A549 (cell line): ENCODE data around the gene GMCL1. TPM values are rescaled to one million over a fixed set of nuclear protein-coding genes. Genes with fewer than 3 reads are reported as not detected.
"Not testable (repeated sequence)": the region's sequence is repeated elsewhere in the genome, so short reads cannot be mapped to it uniquely, and the experiment has no call there.

Experiments
- ATAC-seq, 2 experiments: fragments of 200-7000 bp in 1 of 2; fragments of >200 bp in 1 of 2; cut with Nextera tagmentation in 1 of 2; cut with Tn5 transposase in 1 of 2; 3 replicates each; pipeline versions ENCODE4 v1.8.0 to v1.9.1; 2018 to 2020; ENCODE audit warnings: mild to moderate bottlenecking in 1 of 2, moderate library complexity in 1 of 2
- CTCF ChIA-PET: fragments of 300-600 bp; sonication (Branson Sonifier 250); formaldehyde crosslinking; extraction: SDS; loops from one replicate; lab custom pipeline; 2021; ENCODE audit warnings: antibody characterized with exemption, inconsistent platforms; lab: Yijun Ruan, JAX
- POLR2A ChIA-PET: fragments of 350-600 bp; formaldehyde crosslinking; extraction: SDS; loops from one replicate; lab custom pipeline; 2021; ENCODE audit warnings: antibody characterized with exemption, inconsistent platforms; lab: Yijun Ruan, JAX
- DNase-seq, 2 experiments: peaks; one replicate each; pipeline versions ENCODE4 v3.0.0 to v3.0.0-alpha.2; 2011 to 2016; ENCODE audit warnings: low read depth in 1 of 2, low spot score in 1 of 2
- FAIRE-seq: peaks from 2 replicates; lab custom pipeline; 2011; peaks lifted over from hg19 to GRCh38; lab: Jason Lieb, UNC
- H3K27ac ChIP-seq, 2 experiments: fragments of >200 bp; sonication (Bioruptor Twin); formaldehyde crosslinking; 3 replicates each; pipeline ENCODE4 v1.5.1; 2016 to 2017
- H3K4me1 ChIP-seq: fragments of >200 bp; sonication (Bioruptor Twin); formaldehyde crosslinking; 3 replicates; pipeline ENCODE4 v1.6.1; 2016
- H3K4me2 ChIP-seq: fragments of >200 bp; sonication (Bioruptor Twin); formaldehyde crosslinking; 3 replicates; pipeline ENCODE4 v1.6.1; 2016
- H3K4me3 ChIP-seq: fragments of >200 bp; sonication (Bioruptor Twin); formaldehyde crosslinking; 3 replicates; pipeline ENCODE4 v1.5.1; 2016
- H3K9me3 ChIP-seq: fragments of >200 bp; sonication (Bioruptor Twin); formaldehyde crosslinking; 3 replicates; pipeline ENCODE4 v1.6.1; 2016
- BCL3 ChIP-seq: fragments of >200 bp; sonication (Bioruptor Twin); formaldehyde crosslinking; IDR thresholded peaks from 3 replicates; pipeline ENCODE4 v1.6.1; 2016
- ESRRA ChIP-seq: fragments of 150-350 bp; IDR thresholded peaks from 2 replicates; pipeline ENCODE4 v1.6.1; 2014; ENCODE audit warnings: mild to moderate bottlenecking, low read length, borderline replicate concordance
- FOXS1 ChIP-seq: fragments of 250-450 bp; sonication (Bioruptor Pico); IDR thresholded peaks from 2 replicates; pipeline ENCODE4 v1.5.0; 2020; ENCODE audit warnings: mild to moderate bottlenecking, moderate library complexity
- GATA3 ChIP-seq: IDR thresholded peaks from 2 replicates; pipeline ENCODE4 v1.6.1; 2012; ENCODE audit warnings: borderline replicate concordance
- HES2 ChIP-seq: fragments of >200 bp; sonication (Bioruptor Twin); formaldehyde crosslinking; IDR thresholded peaks from 2 replicates; pipeline ENCODE4 v1.6.1; 2016
- HMGXB4 ChIP-seq: fragments of 250-450 bp; sonication (Bioruptor Pico); IDR thresholded peaks from 2 replicates; pipeline ENCODE4 v1.5.0; 2021; ENCODE audit warnings: mild to moderate bottlenecking, moderate library complexity, borderline replicate concordance
- HOXA7 ChIP-seq: fragments of 250-450 bp; sonication (Bioruptor Pico); IDR thresholded peaks from 2 replicates; pipeline ENCODE4 v1.5.0; 2020; ENCODE audit warnings: mild to moderate bottlenecking, moderate library complexity
- KDM1A ChIP-seq: fragments of 200-600 bp; sonication (generic); IDR thresholded peaks from 2 replicates; pipeline ENCODE4 v1.6.1; 2016; ENCODE audit warnings: low read depth, mild to moderate bottlenecking
- MAFK ChIP-seq: fragments of 450-650 bp; IDR thresholded peaks from 2 replicates; pipeline ENCODE4 v1.6.1; 2014; ENCODE audit not compliant: partially characterized antibody
- MYC ChIP-seq: IDR thresholded peaks from 2 replicates; pipeline ENCODE4 v1.6.1; 2012; ENCODE audit warnings: mild to moderate bottlenecking, inconsistent platforms, low read length, improper control_type of control experiment, borderline replicate concordance
- PBX3 ChIP-seq: IDR thresholded peaks from 2 replicates; pipeline ENCODE4 v1.6.1; 2012
- PHF8 ChIP-seq: fragments of 200-600 bp; sonication (generic); IDR thresholded peaks from 2 replicates; pipeline ENCODE4 v1.6.1; 2016; ENCODE audit warnings: low read depth, mild to moderate bottlenecking, antibody characterized with exemption, moderate library complexity, borderline replicate concordance
- POLR2AphosphoS2 ChIP-seq: conservative IDR thresholded peaks from 2 replicates; pipeline ENCODE4 v1.6.1; 2012; ENCODE audit warnings: low read length, improper control_type of control experiment, inconsistent platforms
- SMC3 ChIP-seq: fragments of >200 bp; sonication (Bioruptor Twin); formaldehyde crosslinking; IDR thresholded peaks from 3 replicates; pipeline ENCODE4 v1.6.1; 2018; ENCODE audit warnings: inconsistent platforms
- USF2 ChIP-seq: fragments of 450-650 bp; IDR thresholded peaks from 2 replicates; pipeline ENCODE4 v1.6.1; 2014; ENCODE audit warnings: antibody characterized with exemption
- WGBS: methylation state at CpG from one replicate; pipeline ENCODE4 v1.1.6; 2017; ENCODE audit errors: missing lambda C conversion rate; 5-methylcytosine and 5-hydroxymethylcytosine counted together
- polyA plus RNA-seq, 4 experiments: library from polyadenylated mRNA; depleted of rRNA in 3 of 4; stranded (reverse); fragments of >200 nt; fragmentation: RNase III in 1 of 4; extraction: RNeasy Plus Mini Kit Qiagen cat#74134 plus additional on column Dnase treatment in 1 of 4; gene quantifications; 2 replicates in 3 of 4; 3 replicates in 1 of 4; pipeline ENCODE4 v1.2.3, GENCODE V29; 2011 to 2017

Gene GMCL1
- polyA plus RNA-seq, 2 of the 4 experiments (the other 2 are of a cell fraction): 16.6 to 21.1 TPM

DNA sequence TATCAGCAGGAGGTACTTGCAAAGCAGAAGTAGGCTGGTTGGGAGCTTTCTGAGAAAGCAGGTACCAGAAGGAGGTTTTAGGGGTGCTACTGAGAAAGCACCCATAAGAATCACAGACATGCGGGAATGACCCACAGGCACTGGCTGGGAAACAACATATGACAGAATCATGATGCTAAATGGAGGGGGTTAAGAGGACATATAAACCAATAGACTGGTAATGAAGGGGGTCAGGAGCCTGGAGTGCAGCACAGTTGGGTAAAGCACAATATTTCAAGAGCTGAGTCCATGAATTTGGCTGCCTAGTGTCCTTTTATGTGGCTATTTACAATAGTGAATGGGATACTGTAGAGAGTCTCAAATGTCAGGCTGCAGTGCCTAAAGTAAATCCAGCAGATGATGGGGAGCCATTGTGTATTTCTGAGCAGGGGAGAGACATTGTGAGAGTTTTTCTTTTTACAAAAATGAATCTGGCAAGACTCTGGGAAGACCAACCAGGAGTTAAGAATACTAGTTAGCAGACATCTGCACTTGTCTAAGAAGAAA, 27.6 kb upstream of the GMCL1 start:
- CTCF ChIA-PET: interaction anchor here (0.7 to 8.8 kb wide), 7 partner anchors 8 to 87 kb away, joined by 3 to 101 read pairs (median 4); no protein-coding TSS in a partner anchor
- Histone ChIP-seq H3K27ac (peak overlapping the region in 1 of 2 experiments; percentile 15; a peak in 3 of 6 replicates), H3K4me3 (no peak overlapping the region), H3K4me2 (no peak overlapping the region), H3K9me3 (no peaks in the 10 kb centered on the region), H3K4me1 (peaks cover 30% of the 10 kb centered on the region)
- FAIRE-seq (no peak), ATAC-seq (no peak), DNase-seq (no peak)
- POLR2A ChIA-PET: no interaction called here
- TF ChIP-seq HOXA7 (CRISPR knock-in tag) (no peak), MYC (no peak), HES2 (no peak), PHF8 (no peak), POLR2AphosphoS2 (no peak), BCL3 (no peak), MAFK (no peak)
- 90% methylated on average over 1 of the region's 1 CpG for WGBS

DNA sequence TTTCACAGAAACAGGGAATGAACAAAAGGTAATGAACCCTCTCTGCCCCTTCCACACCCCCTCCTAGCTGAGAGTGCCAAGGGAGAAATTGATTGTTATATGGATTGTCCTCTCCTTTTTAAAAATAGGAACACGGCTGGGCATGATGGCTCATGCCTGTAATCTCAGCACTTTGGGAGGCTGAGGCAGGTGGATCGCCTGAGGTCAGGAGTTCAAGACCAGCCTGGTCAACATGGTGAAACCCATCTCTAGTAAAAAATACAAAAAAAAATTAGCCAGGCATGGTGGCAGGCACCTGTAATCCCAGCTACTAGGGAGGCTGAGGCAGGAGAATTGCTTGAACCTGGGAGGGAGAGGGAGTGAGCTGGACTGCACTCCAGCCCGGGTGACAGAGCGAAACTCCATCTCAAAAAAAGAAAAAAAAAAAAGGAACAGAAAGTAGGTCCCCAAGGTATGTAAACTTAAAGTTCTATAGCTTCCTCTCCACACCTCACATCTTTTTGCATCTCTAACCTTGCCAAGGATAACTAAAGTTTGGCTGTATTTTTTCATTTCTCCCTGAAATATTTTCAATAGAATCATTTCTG, 26.6 kb upstream of the GMCL1 start:
- H3K4me3 ChIP-seq, FAIRE-seq, ATAC-seq, POLR2A ChIA-PET, DNase-seq, H3K4me2 ChIP-seq, H3K9me3 ChIP-seq: not testable (repeated sequence)
- 0 out of 6 replicates have a peak overlapping the region, but pooled peaks of 1 of the 2 experiments have one; percentile 6 for H3K27ac ChIP-seq
- WGBS: 90% methylated on average over 4 of the region's 4 CpGs
- peaks cover 19% of the 10 kb centered on the region for H3K4me1 ChIP-seq
- CTCF ChIA-PET: interaction anchor here (0.6 to 8.8 kb wide), 10 partner anchors 9 to 87 kb away, joined by 3 to 101 read pairs (median 4); no protein-coding TSS in a partner anchor

- DNase-seq: no peak
- TF ChIP-seq KDM1A (no peak), HMGXB4 (no peak), FOXS1 (no peak), SMC3 (no peak), GATA3 (no peak), USF2 (no peak), ESRRA (no peak), PBX3 (no peak)
- no peaks in the 10 kb centered on the region for H3K9me3 ChIP-seq
- H3K4me2 ChIP-seq: no peak overlapping the region
- no peak for FAIRE-seq
- H3K4me1 ChIP-seq: peaks cover 4% of the 10 kb centered on the region; the same call in 2 of the 3 replicates
- 93% methylated on average over 11 of the region's 11 CpGs for WGBS
- CTCF ChIA-PET: interaction anchor here (1.0 to 8.8 kb wide), 4 partner anchors 13 to 80 kb away, joined by 3 to 101 read pairs (median 24); no protein-coding TSS in a partner anchor
- ATAC-seq: no peak
- H3K27ac ChIP-seq: no peak overlapping the region
- H3K4me3 ChIP-seq: no peak overlapping the region
- POLR2A ChIA-PET: no interaction called here
Observed at GRCh38 chr2:69804416-69804815, 25.0 kb upstream of the GMCL1 start.
